Right lobe of liver (tissue), 4 donors: Measurements from ENCODE around the gene SUGCT.
"Not testable (repeated sequence)": the region's sequence is repeated elsewhere in the genome, so short reads cannot be mapped to it uniquely, and the experiment has no call there.

Source experiments
- POLR2A ChIP-seq: fragments of 450-650 bp; IDR thresholded peaks from one replicate; pipeline ENCODE4 v1.6.1; 2017; ENCODE audit warnings: antibody characterized with exemption, mild to moderate bottlenecking
- TF ChIP-seq, protein P1 (sequence below), 4 donors: fragments of 200-600 bp in 3 of 4; fragments of 450-650 bp in 1 of 4; IDR thresholded peaks; one replicate each; pipeline versions ENCODE4 v1.5.1 to v1.8.0; 2016 to 2022; ENCODE audit warnings: antibody characterized with exemption in 4 of 4, mild to moderate bottlenecking in 2 of 4
- donor health status: DM: no; HTN: no; CAD: no.
- donor health status: DM: no; HTN: no; CAD: no.
- donor health status: DM: no; HTN: yes; CAD: no.

DNA sequence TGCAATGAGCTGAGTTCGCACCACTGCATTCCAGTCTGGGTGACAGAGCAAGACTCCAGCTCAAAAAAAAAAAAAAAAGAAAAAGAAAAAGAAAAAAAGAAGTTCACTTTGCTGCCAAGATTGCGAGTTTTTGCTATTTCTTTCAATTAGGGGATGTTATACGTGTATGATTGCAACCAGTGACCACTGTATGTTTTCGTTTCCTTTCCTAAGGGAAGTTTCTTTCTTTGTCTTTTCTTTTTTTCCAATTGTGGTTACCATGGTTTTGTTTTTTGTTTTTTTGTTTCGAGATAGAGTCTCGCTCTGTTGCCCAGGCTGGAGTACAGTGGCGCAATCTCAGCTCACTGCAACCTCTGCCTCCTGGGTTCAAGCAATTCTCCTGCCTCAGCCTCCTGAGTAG, 16.6 kb upstream of the SUGCT start:
- TF ChIP-seq POLR2A: not testable (repeated sequence)
- TF ChIP-seq, protein P1, sequence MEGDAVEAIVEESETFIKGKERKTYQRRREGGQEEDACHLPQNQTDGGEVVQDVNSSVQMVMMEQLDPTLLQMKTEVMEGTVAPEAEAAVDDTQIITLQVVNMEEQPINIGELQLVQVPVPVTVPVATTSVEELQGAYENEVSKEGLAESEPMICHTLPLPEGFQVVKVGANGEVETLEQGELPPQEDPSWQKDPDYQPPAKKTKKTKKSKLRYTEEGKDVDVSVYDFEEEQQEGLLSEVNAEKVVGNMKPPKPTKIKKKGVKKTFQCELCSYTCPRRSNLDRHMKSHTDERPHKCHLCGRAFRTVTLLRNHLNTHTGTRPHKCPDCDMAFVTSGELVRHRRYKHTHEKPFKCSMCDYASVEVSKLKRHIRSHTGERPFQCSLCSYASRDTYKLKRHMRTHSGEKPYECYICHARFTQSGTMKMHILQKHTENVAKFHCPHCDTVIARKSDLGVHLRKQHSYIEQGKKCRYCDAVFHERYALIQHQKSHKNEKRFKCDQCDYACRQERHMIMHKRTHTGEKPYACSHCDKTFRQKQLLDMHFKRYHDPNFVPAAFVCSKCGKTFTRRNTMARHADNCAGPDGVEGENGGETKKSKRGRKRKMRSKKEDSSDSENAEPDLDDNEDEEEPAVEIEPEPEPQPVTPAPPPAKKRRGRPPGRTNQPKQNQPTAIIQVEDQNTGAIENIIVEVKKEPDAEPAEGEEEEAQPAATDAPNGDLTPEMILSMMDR (IDR thresholded peaks at IDR 0.05): not testable (repeated sequence)
